Mesendoderm (in vitro differentiated cells): ENCODE measurements around the gene AGTRAP.

Experiments used
- DNase-seq: peaks from one replicate; pipeline ENCODE4 v3.0.0; 2013
- H2AK5ac ChIP-seq: 2 replicates; pipeline ENCODE4 v1.6.1; 2013; ENCODE audit warnings: low read length, inconsistent platforms
- H2BK120ac ChIP-seq: 2 replicates; pipeline ENCODE4 v1.6.1; 2013; ENCODE audit warnings: low read depth, mild to moderate bottlenecking, low read length, moderate library complexity, mixed read lengths
- H2BK15ac ChIP-seq: replicated peaks from 2 replicates; pipeline ENCODE4 v1.6.1; 2013; ENCODE audit warnings: low read depth, mild to moderate bottlenecking, moderate library complexity
- H2BK5ac ChIP-seq: 2 replicates; pipeline ENCODE4 v1.6.1; 2013; ENCODE audit warnings: low read length, inconsistent platforms
- H3K18ac ChIP-seq: 2 replicates; pipeline ENCODE4 v1.6.1; 2013; ENCODE audit warnings: mild to moderate bottlenecking, low read length, mixed read lengths
- H3K23ac ChIP-seq: one replicate; pipeline ENCODE4 v1.6.1; 2013; ENCODE audit warnings: low read length
- H3K27ac ChIP-seq: 2 replicates; pipeline ENCODE4 v1.5.1; 2013; ENCODE audit warnings: low read depth, mild to moderate bottlenecking, inconsistent platforms, low read length, moderate library complexity
- H3K27me3 ChIP-seq: 2 replicates; pipeline ENCODE4 v1.6.1; 2013; ENCODE audit warnings: low read length, control low read depth, mild to moderate bottlenecking, inconsistent platforms; ENCODE audit not compliant: insufficient read depth, poor library complexity
- H3K36me3 ChIP-seq: 2 replicates; pipeline ENCODE4 v1.6.1; 2013; ENCODE audit warnings: low read length, inconsistent platforms; ENCODE audit not compliant: control insufficient read depth, insufficient read depth
- H3K4ac ChIP-seq: one replicate; pipeline ENCODE4 v1.6.1; 2013; ENCODE audit warnings: low read depth, mild to moderate bottlenecking, low read length, moderate library complexity
- H3K4me1 ChIP-seq: 2 replicates; pipeline ENCODE4 v1.6.1; 2013; ENCODE audit warnings: low read depth, low read length, inconsistent platforms; ENCODE audit not compliant: control insufficient read depth
- H3K4me2 ChIP-seq: 2 replicates; pipeline ENCODE4 v1.6.1; 2013; ENCODE audit warnings: low read length
- H3K4me3 ChIP-seq: 2 replicates; pipeline ENCODE4 v1.5.1; 2013; ENCODE audit warnings: mild to moderate bottlenecking, low read length
- H3K56ac ChIP-seq: one replicate; pipeline ENCODE4 v1.6.1; 2013; ENCODE audit warnings: low read length
- H3K79me1 ChIP-seq: 2 replicates; pipeline ENCODE4 v1.6.1; 2013; ENCODE audit warnings: low read length, inconsistent platforms
- H3K79me2 ChIP-seq: 2 replicates; pipeline ENCODE4 v1.6.1; 2013; ENCODE audit warnings: mild to moderate bottlenecking, low read length; ENCODE audit not compliant: control insufficient read depth, insufficient read depth
- H3K9ac ChIP-seq: 2 replicates; pipeline ENCODE4 v1.6.1; 2013; ENCODE audit warnings: low read length, inconsistent platforms
- H4K5ac ChIP-seq: one replicate; pipeline ENCODE4 v1.6.1; 2013; ENCODE audit warnings: low read length
- H4K8ac ChIP-seq: one replicate; pipeline ENCODE4 v1.6.1; 2013; ENCODE audit warnings: low read depth, mild to moderate bottlenecking, control low read depth, low read length, moderate library complexity
- WGBS: extraction: QIAGEN DNeasy Blood & Tissue Kit; methylation state at CpG from one replicate; pipeline ENCODE4 v1.1.7; 2013; ENCODE audit warnings: low lambda C conversion rate, missing lambda C conversion rate; ENCODE audit not compliant: insufficient coverage; ENCODE audit errors: extremely low coverage; 5-methylcytosine and 5-hydroxymethylcytosine counted together

Gene AGTRAP

GRCh38 chr1:11774753-11775152, 38.8 kb downstream of the AGTRAP start:
- Histone ChIP-seq H3K4ac (no peak overlapping the region), H3K4me2 (no peak overlapping the region), H2AK5ac (no peak overlapping the region), H3K9ac (no peak overlapping the region), H3K23ac (no peak overlapping the region), H3K79me2 (no peaks in the 10 kb centered on the region), H3K4me1 (no peaks in the 10 kb centered on the region), H3K27ac (no peak overlapping the region), H2BK5ac (no peak overlapping the region), H3K79me1 (no peaks in the 10 kb centered on the region), H4K5ac (no peak overlapping the region), H2BK15ac (no peak overlapping the region), H3K56ac (no peak overlapping the region), H3K36me3 (no peaks in the 10 kb centered on the region), H2BK120ac (no peak overlapping the region), H3K4me3 (no peak overlapping the region), H3K27me3 (no peaks in the 10 kb centered on the region), H4K8ac (no peak overlapping the region), H3K18ac (no peak overlapping the region)
- no peak for DNase-seq
- WGBS: no CpG with 5 or more reads among the region's 9 CpGs

DNA sequence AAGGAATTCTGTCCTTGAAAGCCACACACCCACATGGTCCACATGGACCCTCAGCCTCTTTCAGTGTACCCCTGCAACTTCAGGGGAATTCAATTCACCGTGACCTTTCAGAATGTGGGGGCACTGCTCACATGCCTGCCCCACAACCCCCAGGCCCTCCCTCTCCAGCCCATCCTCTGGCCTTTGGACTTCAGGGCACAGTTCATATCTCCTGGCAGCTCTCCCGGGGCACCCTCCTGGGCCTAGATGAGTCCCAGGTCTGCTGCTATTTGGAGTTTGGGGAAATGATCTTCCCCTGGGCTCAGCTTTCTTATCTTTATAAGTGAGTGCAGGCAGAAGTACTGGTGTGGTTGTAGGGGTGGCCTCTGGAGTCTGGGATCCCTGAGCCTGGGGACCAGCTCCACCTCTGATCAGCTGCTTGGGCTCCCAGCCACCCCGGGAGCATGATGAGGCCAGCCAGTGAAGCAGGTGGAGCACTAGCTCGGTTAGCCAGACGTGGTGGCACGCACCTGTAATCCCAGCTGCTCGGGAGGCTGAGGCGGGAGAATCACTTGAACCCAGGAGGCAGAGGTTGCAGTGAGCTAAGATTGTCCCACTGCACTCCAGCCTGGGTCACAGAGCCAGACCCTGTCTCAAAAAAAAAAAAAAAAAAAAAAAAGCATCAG, 41.9 kb downstream of the AGTRAP start:
- no peak overlapping the region for H4K5ac ChIP-seq
- H3K27me3 ChIP-seq: no peaks in the 10 kb centered on the region
- H2BK5ac ChIP-seq: no peak overlapping the region
- H3K4ac ChIP-seq: no peak overlapping the region
- no peak overlapping the region for H2BK15ac ChIP-seq
- DNase-seq: no peak
- WGBS: no CpG with 5 or more reads among the region's 8 CpGs
- H3K4me3 ChIP-seq: no peak overlapping the region
- no peak overlapping the region for H3K23ac ChIP-seq
- H2BK120ac ChIP-seq: no peak overlapping the region
- no peak overlapping the region for H3K56ac ChIP-seq
- no peak overlapping the region for H3K18ac ChIP-seq
- no peak overlapping the region for H3K27ac ChIP-seq
- no peak overlapping the region for H4K8ac ChIP-seq
- H3K9ac ChIP-seq: no peak overlapping the region
- no peak overlapping the region for H3K4me2 ChIP-seq
- no peaks in the 10 kb centered on the region for H3K4me1 ChIP-seq
- no peak overlapping the region for H2AK5ac ChIP-seq
- H3K79me2 ChIP-seq: no peaks in the 10 kb centered on the region
- no peaks in the 10 kb centered on the region for H3K36me3 ChIP-seq
- H3K79me1 ChIP-seq: no peaks in the 10 kb centered on the region

DNA sequence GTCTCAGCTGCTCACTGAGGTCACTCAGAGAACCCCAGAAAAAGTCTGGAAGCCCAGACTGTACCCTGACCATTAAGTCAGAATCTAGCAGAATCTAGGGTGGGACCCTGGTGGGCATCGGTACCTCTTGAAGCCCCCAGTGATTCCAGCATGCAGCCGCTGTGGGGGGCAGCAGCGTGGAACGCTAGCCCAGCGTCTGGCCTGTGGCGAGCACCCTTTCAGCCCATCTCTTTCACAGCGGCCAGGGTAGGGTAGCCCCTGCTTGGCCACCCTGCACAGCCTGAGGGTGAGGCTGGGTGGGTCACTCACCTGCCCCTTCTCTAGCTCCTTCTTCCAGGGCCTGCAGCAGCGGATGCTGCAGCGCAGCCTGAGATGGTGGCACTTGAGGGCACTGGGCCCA, 42.4 kb downstream of the AGTRAP start:
- Histone ChIP-seq H2BK15ac (no peak overlapping the region), H3K36me3 (no peaks in the 10 kb centered on the region)

GRCh38 chr1:11778844-11779623, 43.1 kb downstream of the AGTRAP start:
- Histone ChIP-seq H4K8ac (no peak overlapping the region), H3K4me1 (no peaks in the 10 kb centered on the region), H3K79me2 (no peaks in the 10 kb centered on the region), H3K27ac (no peak overlapping the region), H3K27me3 (no peaks in the 10 kb centered on the region), H3K9ac (no peak overlapping the region), H2BK120ac (no peak overlapping the region), H2BK5ac (no peak overlapping the region), H3K4ac (no peak overlapping the region), H3K56ac (no peak overlapping the region), H3K36me3 (no peaks in the 10 kb centered on the region), H3K4me2 (no peak overlapping the region), H3K23ac (no peak overlapping the region), H3K4me3 (no peak overlapping the region), H3K79me1 (no peaks in the 10 kb centered on the region), H2BK15ac (no peak overlapping the region), H4K5ac (no peak overlapping the region), H3K18ac (no peak overlapping the region), H2AK5ac (no peak overlapping the region)
- WGBS: no CpG with 5 or more reads among the region's 15 CpGs
- no peak for DNase-seq

More for the DNA sequence above, 42.4 kb downstream of the AGTRAP start:
- Histone ChIP-seq H4K8ac (no peak overlapping the region), H3K56ac (no peak overlapping the region), H3K18ac (no peak overlapping the region), H4K5ac (no peak overlapping the region), H3K79me2 (no peaks in the 10 kb centered on the region), H3K9ac (no peak overlapping the region), H3K4me1 (no peaks in the 10 kb centered on the region), H2AK5ac (no peak overlapping the region), H3K27ac (no peak overlapping the region), H3K4me2 (no peak overlapping the region), H3K4me3 (no peak overlapping the region), H3K79me1 (no peaks in the 10 kb centered on the region), H3K27me3 (no peaks in the 10 kb centered on the region), H3K23ac (no peak overlapping the region), H3K4ac (no peak overlapping the region), H2BK120ac (no peak overlapping the region), H2BK5ac (no peak overlapping the region)
- DNase-seq: no peak
- WGBS: no CpG with 5 or more reads among the region's 9 CpGs

DNA sequence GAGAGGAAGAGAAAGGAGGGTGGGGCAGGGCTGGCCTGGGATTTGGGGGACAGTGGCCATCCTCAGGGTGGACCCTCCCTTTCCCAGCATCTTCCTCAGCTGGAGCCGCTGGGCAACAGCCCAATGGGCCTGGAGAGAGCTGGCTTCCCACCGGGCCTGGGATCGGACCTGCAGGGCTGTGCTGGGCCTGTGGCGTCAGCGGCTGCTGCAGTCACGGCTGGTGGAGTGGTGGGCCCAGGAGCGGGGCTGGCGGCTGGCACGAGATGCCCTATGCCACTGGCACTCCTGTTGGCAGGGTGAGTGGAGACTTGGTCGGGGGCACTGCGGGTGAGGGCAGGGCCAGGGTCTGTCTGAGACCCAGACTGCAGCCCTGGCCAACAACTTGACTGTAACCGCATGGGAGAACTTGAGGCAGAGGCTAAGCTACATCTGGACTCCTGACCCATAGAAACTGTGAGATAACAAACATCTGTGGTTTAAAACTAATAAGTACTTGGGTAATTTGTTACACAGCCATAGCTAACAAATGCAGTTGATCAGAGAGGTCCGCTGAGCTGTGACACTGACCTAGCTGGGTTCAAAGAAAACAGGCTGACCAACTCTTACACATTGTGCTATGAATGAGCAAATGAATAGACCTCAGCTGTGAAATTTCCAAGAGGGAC, 43.9 kb downstream of the AGTRAP start:
- Histone ChIP-seq H3K4me1 (no peaks in the 10 kb centered on the region), H4K8ac (no peak overlapping the region), H3K4me3 (no peak overlapping the region), H2AK5ac (no peak overlapping the region), H3K36me3 (no peaks in the 10 kb centered on the region), H4K5ac (no peak overlapping the region), H3K27me3 (no peaks in the 10 kb centered on the region), H3K4ac (no peak overlapping the region), H3K79me2 (no peaks in the 10 kb centered on the region), H3K79me1 (no peaks in the 10 kb centered on the region), H2BK120ac (no peak overlapping the region), H3K18ac (no peak overlapping the region), H3K27ac (no peak overlapping the region), H3K9ac (no peak overlapping the region), H3K4me2 (no peak overlapping the region), H3K23ac (no peak overlapping the region), H2BK5ac (no peak overlapping the region), H2BK15ac (no peak overlapping the region), H3K56ac (no peak overlapping the region)
- WGBS: no CpG with 5 or more reads among the region's 13 CpGs
- no peak for DNase-seq
